Liver (tissue), 9 donors: ENCODE results near the gene APBB1IP. TPM values are rescaled to one million over a fixed set of nuclear protein-coding genes. Genes with fewer than 3 reads are reported as not detected.

Source experiments
- DNase-seq: peaks from one replicate; pipeline ENCODE4 v3.0.0-alpha.2; 2017; ENCODE audit warnings: low spot score
- H3K27ac ChIP-seq, 2 donors: one replicate each; pipeline ENCODE4 v1.7.0; 2013; ENCODE audit warnings: inconsistent platforms in 2 of 2, low read length in 2 of 2, control low read depth in 1 of 2, low read depth in 1 of 2, mild to moderate bottlenecking in 1 of 2
- H3K27me3 ChIP-seq, 4 donors: one replicate each; pipeline versions ENCODE4 v1.6.1 to v1.7.0; 2013; ENCODE audit warnings: low read length in 3 of 4, inconsistent platforms in 1 of 4, mild to moderate bottlenecking in 1 of 4, moderate library complexity in 1 of 4; ENCODE audit not compliant: control insufficient read depth in 4 of 4, insufficient read depth in 4 of 4
- H3K36me3 ChIP-seq, 4 donors: one replicate each; pipeline versions ENCODE4 v1.6.1 to v1.7.0; 2013; ENCODE audit warnings: low read length in 3 of 4, mild to moderate bottlenecking in 3 of 4, low read depth in 1 of 4, moderate library complexity in 1 of 4; ENCODE audit not compliant: control insufficient read depth in 4 of 4, insufficient read depth in 3 of 4
- H3K4me1 ChIP-seq, 4 donors: one replicate each; pipeline versions ENCODE4 v1.6.1 to v1.7.0; 2013; ENCODE audit warnings: low read length in 3 of 4, mild to moderate bottlenecking in 3 of 4, moderate library complexity in 1 of 4; ENCODE audit not compliant: control insufficient read depth in 4 of 4, insufficient read depth in 4 of 4
- H3K4me3 ChIP-seq, 3 donors: one replicate each; pipeline versions ENCODE4 v1.6.1 to v1.7.0; 2013; ENCODE audit warnings: low read length in 3 of 3, control low read depth in 1 of 3, low read depth in 1 of 3, mild to moderate bottlenecking in 1 of 3
- H3K9ac ChIP-seq, 2 donors: one replicate each; pipeline ENCODE4 v1.7.0; 2013; ENCODE audit warnings: low read length in 2 of 2, mild to moderate bottlenecking in 2 of 2, moderate library complexity in 2 of 2, control low read depth in 1 of 2, low read depth in 1 of 2
- H3K9me3 ChIP-seq, 4 donors: one replicate each; pipeline versions ENCODE4 v1.6.1 to v1.7.0; 2013; ENCODE audit warnings: low read length in 3 of 4; ENCODE audit not compliant: control insufficient read depth in 4 of 4
- EGR1 ChIP-seq, 2 donors: IDR thresholded peaks; 2 replicates each; pipeline ENCODE4 v1.6.1; 2016 to 2018; ENCODE audit warnings: antibody characterized with exemption in 2 of 2, low read depth in 2 of 2
- GABPA ChIP-seq, 2 donors: IDR thresholded peaks in 1 of 2; conservative IDR thresholded peaks in 1 of 2; 2 replicates each; pipeline ENCODE4 v1.6.1; 2016; ENCODE audit warnings: antibody characterized with exemption in 2 of 2, mild to moderate bottlenecking in 1 of 2, moderate library complexity in 1 of 2
- HNF4A ChIP-seq, 2 donors: conservative IDR thresholded peaks; 2 replicates each; pipeline ENCODE4 v1.6.1; 2016; ENCODE audit warnings: antibody characterized with exemption in 2 of 2, mild to moderate bottlenecking in 2 of 2
- HNF4G ChIP-seq: IDR thresholded peaks from 2 replicates; pipeline ENCODE4 v1.6.1; 2016; ENCODE audit warnings: antibody characterized with exemption
- JUND ChIP-seq, 2 donors: IDR thresholded peaks; 2 replicates each; pipeline ENCODE4 v1.6.1; 2016; ENCODE audit warnings: antibody characterized with exemption in 2 of 2
- RAD21 ChIP-seq, 2 donors: IDR thresholded peaks; 2 replicates each; pipeline ENCODE4 v1.6.1; 2016; ENCODE audit warnings: antibody characterized with exemption in 2 of 2, mild to moderate bottlenecking in 2 of 2
- RXRA ChIP-seq, 2 donors: IDR thresholded peaks; 2 replicates each; pipeline ENCODE4 v1.6.1; 2017 to 2018; ENCODE audit warnings: antibody characterized with exemption in 2 of 2, mild to moderate bottlenecking in 1 of 2
- SP1 ChIP-seq: IDR thresholded peaks from 2 replicates; pipeline ENCODE4 v1.6.1; 2018; ENCODE audit warnings: antibody characterized with exemption, mild to moderate bottlenecking
- TAF1 ChIP-seq: conservative IDR thresholded peaks from 2 replicates; pipeline ENCODE4 v1.6.1; 2016; ENCODE audit warnings: antibody characterized with exemption, mild to moderate bottlenecking
- YY1 ChIP-seq: IDR thresholded peaks from 2 replicates; pipeline ENCODE4 v1.6.1; 2016; ENCODE audit warnings: antibody characterized with exemption, mild to moderate bottlenecking
- WGBS: extraction: QIAGEN DNeasy Blood & Tissue Kit; methylation state at CpG from one replicate; pipeline ENCODE4 v1.1.7; 2013; 5-methylcytosine and 5-hydroxymethylcytosine counted together
- polyA plus RNA-seq, 2 donors: library from polyadenylated mRNA; stranded (reverse) in 1 of 2; unstranded in 1 of 2; fragments of 200-250 nt in 1 of 2; fragments of >200 nt in 1 of 2; fragmentation: Nextera tagmentation in 1 of 2; extraction: Ambion mirVana in 1 of 2; gene quantifications; one replicate each; pipeline versions ENCODE4 v1.2.1 to v1.2.3, GENCODE V29; 2013 to 2015
- total RNA-seq, 2 donors: library from RNA; depleted of rRNA; stranded (reverse); fragments of >200 nt; gene quantifications; one replicate each; pipeline ENCODE4 v1.2.3, GENCODE V29; 2014
- TF ChIP-seq, protein P1 (sequence below): IDR thresholded peaks from 2 replicates; pipeline ENCODE4 v1.6.1; 2016; ENCODE audit warnings: antibody characterized with exemption
- TF ChIP-seq, protein P2 (sequence below): fragments of 150-350 bp; IDR thresholded peaks from 2 replicates; pipeline ENCODE4 v1.5.1; 2017; ENCODE audit warnings: improper control_type of control experiment, low read depth, low read length; ENCODE audit not compliant: missing input control
- TF ChIP-seq, protein P3 (sequence below): IDR thresholded peaks from 2 replicates; pipeline ENCODE4 v1.6.1; 2016; ENCODE audit warnings: antibody characterized with exemption
- donor health status: healthy.
- donor health status: healthy.
- donor health status: healthy.
- donor health status: healthy.
- donor health status: healthy.

APBB1IP gene
- total and polyA plus RNA-seq, 4 donors = 9.3 to 28.4 (median 12.8) TPM

DNA sequence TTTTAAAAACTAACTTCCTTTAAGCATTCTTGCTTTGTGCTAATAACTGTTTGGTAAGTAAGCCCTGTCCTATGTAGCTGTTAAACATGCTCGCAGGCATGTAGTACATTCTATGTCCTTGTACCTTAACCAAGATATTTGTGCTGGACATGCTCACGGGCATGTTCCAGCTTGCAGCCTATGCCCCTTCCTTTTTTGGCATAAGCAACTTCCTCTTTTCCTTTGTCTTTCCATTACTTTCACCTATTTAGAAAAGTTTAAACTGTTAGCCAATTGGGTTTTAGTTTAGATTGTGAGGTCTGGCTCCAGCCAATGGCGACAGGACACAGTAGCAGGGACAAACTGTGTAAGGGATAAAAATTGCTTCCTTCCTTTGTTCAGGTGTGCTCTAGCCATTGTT, 14.4 kb upstream of the APBB1IP start:
- Histone ChIP-seq H3K4me1 (no peaks in the 10 kb centered on the region), H3K9me3 (no peaks in the 10 kb centered on the region), H3K36me3 (no peaks in the 10 kb centered on the region), H3K4me3 (no peak overlapping the region), H3K9ac (no peak overlapping the region), H3K27ac (no peak overlapping the region), H3K27me3 (no peaks in the 10 kb centered on the region)
- no peak for DNase-seq
- TF ChIP-seq GABPA (IDR thresholded peaks at IDR 0.05 in 1 of 2, conservative IDR thresholded peaks at IDR 0.05 in 1 of 2) = no peak
- no peak for TF ChIP-seq TAF1
- TF ChIP-seq, protein P1, sequence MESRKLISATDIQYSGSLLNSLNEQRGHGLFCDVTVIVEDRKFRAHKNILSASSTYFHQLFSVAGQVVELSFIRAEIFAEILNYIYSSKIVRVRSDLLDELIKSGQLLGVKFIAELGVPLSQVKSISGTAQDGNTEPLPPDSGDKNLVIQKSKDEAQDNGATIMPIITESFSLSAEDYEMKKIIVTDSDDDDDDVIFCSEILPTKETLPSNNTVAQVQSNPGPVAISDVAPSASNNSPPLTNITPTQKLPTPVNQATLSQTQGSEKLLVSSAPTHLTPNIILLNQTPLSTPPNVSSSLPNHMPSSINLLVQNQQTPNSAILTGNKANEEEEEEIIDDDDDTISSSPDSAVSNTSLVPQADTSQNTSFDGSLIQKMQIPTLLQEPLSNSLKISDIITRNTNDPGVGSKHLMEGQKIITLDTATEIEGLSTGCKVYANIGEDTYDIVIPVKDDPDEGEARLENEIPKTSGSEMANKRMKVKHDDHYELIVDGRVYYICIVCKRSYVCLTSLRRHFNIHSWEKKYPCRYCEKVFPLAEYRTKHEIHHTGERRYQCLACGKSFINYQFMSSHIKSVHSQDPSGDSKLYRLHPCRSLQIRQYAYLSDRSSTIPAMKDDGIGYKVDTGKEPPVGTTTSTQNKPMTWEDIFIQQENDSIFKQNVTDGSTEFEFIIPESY = no peak
- no peak for TF ChIP-seq RXRA (IDR thresholded peaks at IDR 0.05)
- TF ChIP-seq, protein P2, sequence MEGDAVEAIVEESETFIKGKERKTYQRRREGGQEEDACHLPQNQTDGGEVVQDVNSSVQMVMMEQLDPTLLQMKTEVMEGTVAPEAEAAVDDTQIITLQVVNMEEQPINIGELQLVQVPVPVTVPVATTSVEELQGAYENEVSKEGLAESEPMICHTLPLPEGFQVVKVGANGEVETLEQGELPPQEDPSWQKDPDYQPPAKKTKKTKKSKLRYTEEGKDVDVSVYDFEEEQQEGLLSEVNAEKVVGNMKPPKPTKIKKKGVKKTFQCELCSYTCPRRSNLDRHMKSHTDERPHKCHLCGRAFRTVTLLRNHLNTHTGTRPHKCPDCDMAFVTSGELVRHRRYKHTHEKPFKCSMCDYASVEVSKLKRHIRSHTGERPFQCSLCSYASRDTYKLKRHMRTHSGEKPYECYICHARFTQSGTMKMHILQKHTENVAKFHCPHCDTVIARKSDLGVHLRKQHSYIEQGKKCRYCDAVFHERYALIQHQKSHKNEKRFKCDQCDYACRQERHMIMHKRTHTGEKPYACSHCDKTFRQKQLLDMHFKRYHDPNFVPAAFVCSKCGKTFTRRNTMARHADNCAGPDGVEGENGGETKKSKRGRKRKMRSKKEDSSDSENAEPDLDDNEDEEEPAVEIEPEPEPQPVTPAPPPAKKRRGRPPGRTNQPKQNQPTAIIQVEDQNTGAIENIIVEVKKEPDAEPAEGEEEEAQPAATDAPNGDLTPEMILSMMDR = no peak
- 89% methylated on average over 3 of the region's 3 CpGs for WGBS

DNA sequence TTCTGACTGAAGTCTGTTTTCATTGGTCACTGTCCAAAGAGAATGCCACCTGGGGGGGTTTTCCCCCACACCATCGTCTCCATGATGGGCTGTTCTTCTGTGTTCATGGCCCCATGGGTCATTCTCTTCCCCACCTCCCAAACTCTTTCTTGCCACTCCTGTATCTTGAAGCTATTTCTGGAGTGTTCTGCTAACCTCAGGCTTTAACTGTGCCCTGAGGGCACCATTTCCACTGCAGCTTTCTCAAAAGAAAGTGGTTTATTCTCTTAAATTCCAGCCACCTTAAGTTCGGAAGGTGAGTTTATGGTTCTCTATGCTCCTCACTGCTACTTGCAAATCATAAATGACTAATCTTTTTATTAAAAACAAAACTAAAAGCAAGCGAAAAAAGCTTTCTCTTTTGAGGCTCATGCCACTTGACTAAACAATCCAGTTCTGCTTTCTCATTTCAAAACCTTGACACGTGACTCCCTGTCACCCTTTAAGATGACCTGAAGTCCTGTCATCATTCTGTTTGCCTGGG, 7.4 kb upstream of the APBB1IP start:
- TF ChIP-seq, protein P3, sequence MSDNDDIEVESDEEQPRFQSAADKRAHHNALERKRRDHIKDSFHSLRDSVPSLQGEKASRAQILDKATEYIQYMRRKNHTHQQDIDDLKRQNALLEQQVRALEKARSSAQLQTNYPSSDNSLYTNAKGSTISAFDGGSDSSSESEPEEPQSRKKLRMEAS = no peak
- TF ChIP-seq YY1 (no peak), RXRA (IDR thresholded peaks at IDR 0.05) (no peak), RAD21 (IDR thresholded peaks at IDR 0.05) (no peak), HNF4A (conservative IDR thresholded peaks at IDR 0.05) (no peak), EGR1 (IDR thresholded peaks at IDR 0.05; ENCODE audit: low read depth in 2 of 2) (no peak), HNF4G (no peak), JUND (IDR thresholded peaks at IDR 0.05) (no peak), SP1 (no peak), TAF1 (no peak)
- TF ChIP-seq, protein P1 = no peak
- 69% methylated on average over 4 of the region's 4 CpGs for WGBS
- no peak for DNase-seq

More for the DNA sequence above, 7.4 kb upstream of the APBB1IP start:
- H3K27me3 ChIP-seq = no peaks in the 10 kb centered on the region
- no peaks in the 10 kb centered on the region for H3K36me3 ChIP-seq
- no peak overlapping the region for H3K9ac ChIP-seq
- no peak overlapping the region for H3K4me3 ChIP-seq
- H3K27ac ChIP-seq = peak overlapping the region; percentile 21 to 25
- peaks cover 0 to 3% (median under 1%) of the 10 kb centered on the region in 4 donors for H3K4me1 ChIP-seq
- H3K9me3 ChIP-seq = no peaks in the 10 kb centered on the region
